PC-3 (cell line): ENCODE data around the gene ENDOV.

Experiments
- CTCF ChIP-seq: fragments of 300-600 bp; sonication (generic); conservative IDR thresholded peaks from 2 replicates; pipeline ENCODE4 v1.5.1; 2017; ENCODE audit warnings: antibody characterized with exemption, low read depth, mild to moderate bottlenecking, low read length
- EZH2 ChIP-seq: fragments of 300-600 bp; sonication (generic); IDR thresholded peaks from one replicate; pipeline ENCODE4 v1.6.1; 2017; ENCODE audit warnings: antibody characterized with exemption, mild to moderate bottlenecking, low read length; ENCODE audit not compliant: unreplicated experiment

GRCh38 chr17:80406146-80406545 lies 8.8 kb upstream of the ENDOV start:
- TF ChIP-seq EZH2, result no peak
- TF ChIP-seq CTCF, result no peak
